Measurements from ENCODE around the gene CACHD1.

DNA sequence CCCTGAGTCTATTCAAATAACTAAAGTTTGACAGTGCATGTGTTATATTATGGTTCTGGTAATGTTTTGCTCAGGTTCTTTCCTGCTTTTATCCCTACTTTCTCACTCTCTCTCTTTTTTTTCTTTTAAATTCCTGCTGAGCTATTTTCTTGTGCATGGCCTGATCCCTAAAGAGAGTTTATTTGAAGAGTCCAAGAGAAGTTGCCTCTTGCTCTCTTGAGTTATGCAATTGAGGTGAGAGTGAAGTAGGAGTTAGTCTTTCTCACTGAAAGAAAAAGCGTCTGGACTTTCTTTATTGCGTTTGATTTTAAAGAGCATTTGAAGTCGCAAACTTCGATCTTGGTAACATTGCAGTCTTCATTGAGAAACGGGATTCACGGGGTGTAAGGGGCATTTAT lies 138.7 kb downstream of the CACHD1 start:
- TF ChIP-seq, protein P1, sequence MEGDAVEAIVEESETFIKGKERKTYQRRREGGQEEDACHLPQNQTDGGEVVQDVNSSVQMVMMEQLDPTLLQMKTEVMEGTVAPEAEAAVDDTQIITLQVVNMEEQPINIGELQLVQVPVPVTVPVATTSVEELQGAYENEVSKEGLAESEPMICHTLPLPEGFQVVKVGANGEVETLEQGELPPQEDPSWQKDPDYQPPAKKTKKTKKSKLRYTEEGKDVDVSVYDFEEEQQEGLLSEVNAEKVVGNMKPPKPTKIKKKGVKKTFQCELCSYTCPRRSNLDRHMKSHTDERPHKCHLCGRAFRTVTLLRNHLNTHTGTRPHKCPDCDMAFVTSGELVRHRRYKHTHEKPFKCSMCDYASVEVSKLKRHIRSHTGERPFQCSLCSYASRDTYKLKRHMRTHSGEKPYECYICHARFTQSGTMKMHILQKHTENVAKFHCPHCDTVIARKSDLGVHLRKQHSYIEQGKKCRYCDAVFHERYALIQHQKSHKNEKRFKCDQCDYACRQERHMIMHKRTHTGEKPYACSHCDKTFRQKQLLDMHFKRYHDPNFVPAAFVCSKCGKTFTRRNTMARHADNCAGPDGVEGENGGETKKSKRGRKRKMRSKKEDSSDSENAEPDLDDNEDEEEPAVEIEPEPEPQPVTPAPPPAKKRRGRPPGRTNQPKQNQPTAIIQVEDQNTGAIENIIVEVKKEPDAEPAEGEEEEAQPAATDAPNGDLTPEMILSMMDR (IDR thresholded peaks at IDR 0.05 in 8 of 11, conservative IDR thresholded peaks at IDR 0.05 in 3 of 11) = no peak
- TF ChIP-seq POLR2AphosphoS5 (IDR thresholded peaks at IDR 0.05) (no peak), POLR2A (IDR thresholded peaks at IDR 0.05) (no peak)
